K562 (cell line): ENCODE measurements around the gene WNT11. TPM values are rescaled to one million over a fixed set of nuclear protein-coding genes. Genes with fewer than 3 reads are reported as not detected.
A peak's percentile ranks its signal among the peaks of the same experiment; 100 is the strongest.

Experiments
- ATAC-seq: fragments of 200-7000 bp; cut with Tn5 transposase; 3 replicates; pipeline ENCODE4 v1.9.1; 2020; ENCODE audit warnings: moderate library complexity
- BruUV-seq: library from RNA; stranded (reverse); fragments of 400-500 nt; replicated peaks from 2 replicates; lab custom pipeline; 2021; lab: Mats Ljungman, UMichigan
- CTCF ChIA-PET: fragments of 300-600 bp; formaldehyde crosslinking; extraction: SDS; loops from one replicate; lab custom pipeline; 2021; ENCODE audit warnings: low intra/inter-chr PET ratio; lab: Yijun Ruan, JAX
- POLR2A ChIA-PET: fragments of 300-600, 350-650 bp; sonication (Branson Sonifier 250); formaldehyde crosslinking; extraction: SDS; loops from one replicate; lab custom pipeline; 2021; ENCODE audit warnings: antibody characterized with exemption, inconsistent platforms; lab: Yijun Ruan, JAX
- DNase-seq, 4 experiments: peaks; one replicate each; pipeline versions ENCODE4 v3.0.0 to v3.0.0-alpha.2; 2011 to 2018; ENCODE audit warnings: low spot score in 3 of 4, mixed read lengths in 3 of 4; ENCODE audit errors: extremely low read depth in 1 of 4
- FAIRE-seq: peaks from 2 replicates; lab custom pipeline; 2011; peaks lifted over from hg19 to GRCh38; lab: Jason Lieb, UNC
- H2AFZ ChIP-seq: 2 replicates; pipeline ENCODE4 v1.6.0; 2011; ENCODE audit warnings: low read depth, low read length, control low read depth, inconsistent platforms
- H3K27ac ChIP-seq: fragments of 200-600 bp; 3 replicates; pipeline ENCODE4 v1.8.0; 2011; ENCODE audit warnings: low read depth, mild to moderate bottlenecking, control low read depth, inconsistent platforms, low read length, moderate library complexity, mixed read lengths; ENCODE audit errors: extremely low read depth
- H3K27me3 ChIP-seq, 2 experiments: fragments of 300-600 bp in 1 of 2; 2 replicates in 1 of 2; 3 replicates in 1 of 2; pipeline versions ENCODE4 v1.6.0 to v1.8.0; 2011; ENCODE audit warnings: inconsistent platforms in 2 of 2, low read length in 2 of 2, mild to moderate bottlenecking in 1 of 2, mixed read lengths in 1 of 2, moderate library complexity in 1 of 2; ENCODE audit not compliant: control insufficient read depth in 2 of 2, insufficient read depth in 2 of 2
- H3K36me3 ChIP-seq: fragments of 300-600 bp; 3 replicates; pipeline ENCODE4 v1.8.0; 2011; ENCODE audit warnings: mild to moderate bottlenecking, low read length, inconsistent platforms; ENCODE audit not compliant: control insufficient read depth, insufficient read depth
- H3K4me1 ChIP-seq, 2 experiments: fragments of 200-600 bp in 1 of 2; replicated peaks in 1 of 2; 2 replicates in 1 of 2; 3 replicates in 1 of 2; pipeline versions ENCODE4 v1.5.1 to v1.8.0; 2011; ENCODE audit warnings: inconsistent platforms in 2 of 2, low read length in 2 of 2, mild to moderate bottlenecking in 1 of 2, mixed read lengths in 1 of 2, moderate library complexity in 1 of 2; ENCODE audit not compliant: control insufficient read depth in 2 of 2, insufficient read depth in 2 of 2
- H3K4me2 ChIP-seq: 2 replicates; pipeline ENCODE4 v1.6.1; 2011; ENCODE audit warnings: low read length, control low read depth, inconsistent platforms, mixed read lengths; ENCODE audit not compliant: insufficient read depth
- H3K4me3 ChIP-seq: fragments of 200-600 bp; sonication (generic), shearing (Covaris generic); 2 replicates; pipeline ENCODE4 v1.5.1; 2016; ENCODE audit warnings: control low read depth, inconsistent platforms
- H3K79me2 ChIP-seq: fragments of 200-600 bp; 3 replicates; pipeline ENCODE4 v1.8.0; 2011; ENCODE audit warnings: low read length, inconsistent platforms; ENCODE audit not compliant: control insufficient read depth, insufficient read depth
- H3K9ac ChIP-seq, 2 experiments: 2 replicates each; pipeline versions ENCODE4 v1.6.0 to v1.6.1; 2011; ENCODE audit warnings: low read depth in 2 of 2, low read length in 2 of 2, control low read depth in 1 of 2, inconsistent platforms in 1 of 2, mild to moderate bottlenecking in 1 of 2, mixed read lengths in 1 of 2; ENCODE audit not compliant: insufficient read depth in 1 of 2
- H3K9me1 ChIP-seq: one replicate; pipeline ENCODE4 v1.6.0; 2011; ENCODE audit warnings: inconsistent platforms, mild to moderate bottlenecking, low read length, moderate library complexity; ENCODE audit not compliant: control insufficient read depth, insufficient read depth
- H3K9me3 ChIP-seq: replicated peaks from 2 replicates; pipeline ENCODE4 v1.5.1; 2011; ENCODE audit warnings: low read depth, low read length, inconsistent platforms; ENCODE audit not compliant: control insufficient read depth, insufficient read depth
- H4K20me1 ChIP-seq: replicated peaks from 2 replicates; pipeline ENCODE4 v1.6.1; 2011; ENCODE audit warnings: low read length, inconsistent platforms, mixed read lengths; ENCODE audit not compliant: control insufficient read depth, insufficient read depth
- ZBTB43 ChIP-seq: sonication (generic); formaldehyde crosslinking; IDR thresholded peaks from 2 replicates; pipeline ENCODE4 v1.8.0; 2023; ENCODE audit warnings: mild to moderate bottlenecking, missing genetic modification reagents
- ZNF263 ChIP-seq: sonication (generic); formaldehyde crosslinking; IDR thresholded peaks from 2 replicates; pipeline ENCODE4 v1.8.0; 2022; ENCODE audit warnings: mild to moderate bottlenecking, missing genetic modification reagents, borderline replicate concordance
- WGBS: fragments of 100-300 bp; shearing (Covaris generic); methylation state at CpG from one replicate; pipeline ENCODE4 v1.1.6; 2016; ENCODE audit warnings: low coverage, mixed read lengths; ENCODE audit not compliant: insufficient coverage; ENCODE audit errors: missing lambda C conversion rate; 5-methylcytosine and 5-hydroxymethylcytosine counted together
- in situ Hi-C: fragments of 300-500 bp; cut with MboI; formaldehyde crosslinking; loops from 4 replicates; pipeline ENCODE4 v1.15.0; 2018; ENCODE audit warnings: inconsistent platforms, mixed read lengths
- intact Hi-C: fragments of 100-400 bp; cut with micrococcal nuclease; formaldehyde crosslinking; loops from 2 replicates; pipeline ENCODE4 v1.14.2; 2022
- polyA plus RNA-seq, 8 experiments: library from polyadenylated mRNA; depleted of rRNA in 4 of 8; stranded (reverse) in 5 of 8; unstranded in 3 of 8; fragments of >200 nt; fragmentation: Nextera tagmentation in 2 of 8; fragmentation: Illumina TruSeq in 1 of 8; extraction: Ambion mirVana in 2 of 8; extraction: Trizol in 1 of 8; gene quantifications; 2 replicates each; pipeline versions ENCODE4 v1.2.1 to v1.2.3, GENCODE V29; 2011 to 2014; ENCODE audit warnings: inconsistent platforms in 1 of 8, missing spikeins in 1 of 8
- total RNA-seq, 7 experiments: library from RNA; depleted of rRNA in 6 of 7; stranded (reverse); fragments of >200 nt in 6 of 7; fragmentation: Illumina TruSeq in 2 of 7; extraction: Trizol in 2 of 7; gene quantifications; 2 replicates each; pipeline versions ENCODE4 v1.2.1 to v1.2.3, GENCODE V29; 2011 to 2021; ENCODE audit warnings: low replicate concordance in 1 of 7

The WNT11 gene
- total and polyA plus RNA-seq, 9 of the 15 experiments (the other 6 are each of a cell fraction or from before 2014, with no cell fraction given): 0.03 to 0.20 (median 0.09) TPM; not detected in 4

- DNase-seq: no peak
- no peak for FAIRE-seq
- ChIA-PET CTCF (no interaction called here), POLR2A (interaction anchor here (0.7 to 2.0 kb wide), 3 partner anchors 10 to 19 kb away, joined by 3 to 9 read pairs (median 4); no protein-coding TSS in a partner anchor)
- no peaks in the 10 kb centered on the region for H3K36me3 ChIP-seq
- TF ChIP-seq ZBTB43 (CRISPR knock-in tag) (no peak), ZNF263 (CRISPR knock-in tag) (peak; percentile 51; the same call in 1 of the 2 replicates)
- no peak overlapping the region for H3K27ac ChIP-seq
- 13% methylated on average over 20 of the region's 21 CpGs for WGBS
- no peak for ATAC-seq
- H3K4me3 ChIP-seq: no peak overlapping the region
- H3K4me2 ChIP-seq: no peak overlapping the region
- H3K4me1 ChIP-seq: peaks cover 0 to 20% of the 10 kb centered on the region in 2 experiments; a peak in 2 of 5 replicates
- BruUV-seq: no TSS peak
- H3K27me3 ChIP-seq: peaks cover 3 to 48% of the 10 kb centered on the region in 2 experiments; a peak in 3 of 5 replicates
- H3K9me3 ChIP-seq: no peaks in the 10 kb centered on the region
- H3K9me1 ChIP-seq: no peaks in the 10 kb centered on the region
- H3K9ac ChIP-seq: peak overlapping the region in 1 of 2 experiments; percentile 64; a peak in 2 of 4 replicates
- intact Hi-C loops (no loop called here), in situ Hi-C loops (loop anchor here (5.0 kb wide), 1 partner anchor 122 kb away; no protein-coding TSS in a partner anchor)
- no peak overlapping the region for H2AFZ ChIP-seq
- no peaks in the 10 kb centered on the region for H4K20me1 ChIP-seq
- H3K79me2 ChIP-seq: no peaks in the 10 kb centered on the region
Observed at GRCh38 chr11:76194872-76195668, 11.2 kb downstream of the WNT11 start.
